Adrenal gland (tissue), 5 donors: ENCODE results near the gene METTL3.

Experiments used
- CTCF ChIP-seq, 6 experiments: fragments of 450-650 bp in 4 of 6; fragments of 200-600 bp in 2 of 6; sonication (generic) in 1 of 6; IDR thresholded peaks; 1 replicate in 5 of 6; 2 replicates in 1 of 6; pipeline versions ENCODE4 v1.5.1 to v1.8.0; 2016 to 2021; ENCODE audit warnings: antibody characterized with exemption in 6 of 6, mild to moderate bottlenecking in 2 of 6, moderate library complexity in 1 of 6
- POLR2A ChIP-seq, 2 donors: fragments of 450-650 bp; IDR thresholded peaks; one replicate each; pipeline ENCODE4 v1.6.1; 2017; ENCODE audit warnings: antibody characterized with exemption in 2 of 2, mild to moderate bottlenecking in 2 of 2, moderate library complexity in 1 of 2
- donor health status: DM: no; HTN: no; CAD: no.

- TF ChIP-seq POLR2A (IDR thresholded peaks at IDR 0.05) (no peak), CTCF (IDR thresholded peaks at IDR 0.05) (no peak)
Measured at GRCh38 chr14:21529515-21529914, 18.4 kb upstream of the METTL3 start.
